Hepatocyte (in vitro differentiated cells): ENCODE data around the gene PTPRN2. TPM values are rescaled to one million over a fixed set of nuclear protein-coding genes. Genes with fewer than 3 reads are reported as not detected.

Experiments used
- DNase-seq: peaks from one replicate; pipeline ENCODE4 v3.0.0-alpha.2; 2016; ENCODE audit warnings: low spot score
- H2AFZ ChIP-seq: fragments of 200-600 bp; sonication (generic); 2 replicates; pipeline ENCODE4 v1.6.0; 2016; ENCODE audit warnings: antibody characterized with exemption, mild to moderate bottlenecking
- H3K27ac ChIP-seq: fragments of 200-600 bp; sonication (generic); 2 replicates; pipeline ENCODE4 v1.5.1; 2016; ENCODE audit warnings: mild to moderate bottlenecking
- H3K27me3 ChIP-seq: fragments of 200-600 bp; sonication (generic); 2 replicates; pipeline ENCODE4 v1.6.1; 2016
- H3K36me3 ChIP-seq: fragments of 200-600 bp; sonication (generic); replicated peaks from 2 replicates; pipeline ENCODE4 v1.5.1; 2016; ENCODE audit warnings: low read depth; ENCODE audit not compliant: insufficient read depth
- H3K4me1 ChIP-seq: fragments of 200-600 bp; sonication (generic); 2 replicates; pipeline ENCODE4 v1.5.1; 2016; ENCODE audit warnings: mild to moderate bottlenecking, moderate library complexity; ENCODE audit not compliant: insufficient read depth
- H3K4me2 ChIP-seq: fragments of 200-600 bp; sonication (generic); 2 replicates; pipeline ENCODE4 v1.6.0; 2016
- H3K4me3 ChIP-seq: fragments of 200-600 bp; sonication (generic); 2 replicates; pipeline ENCODE4 v1.5.1; 2016; ENCODE audit warnings: mild to moderate bottlenecking
- H3K79me2 ChIP-seq: fragments of 200-600 bp; sonication (generic); 2 replicates; pipeline ENCODE4 v1.6.0; 2017; ENCODE audit warnings: mild to moderate bottlenecking
- H3K9me2 ChIP-seq: fragments of 200-600 bp; sonication (generic); replicated peaks from 2 replicates; pipeline ENCODE4 v1.6.0; 2017; ENCODE audit warnings: mild to moderate bottlenecking; ENCODE audit not compliant: insufficient read depth
- H3K9me3 ChIP-seq: fragments of 200-600 bp; sonication (generic); 2 replicates; pipeline ENCODE4 v1.5.1; 2016; ENCODE audit warnings: low read depth, mild to moderate bottlenecking
- H4K20me1 ChIP-seq: fragments of 200-600 bp; sonication (generic); 2 replicates; pipeline ENCODE4 v1.6.0; 2016; ENCODE audit warnings: mild to moderate bottlenecking; ENCODE audit not compliant: insufficient read depth, poor library complexity, severe bottlenecking
- CTCF ChIP-seq: fragments of 200-600 bp; sonication (generic); IDR thresholded peaks from 2 replicates; pipeline ENCODE4 v1.5.1; 2016; ENCODE audit warnings: antibody characterized with exemption, mild to moderate bottlenecking; ENCODE audit not compliant: poor library complexity
- EZH2 ChIP-seq: fragments of 200-600 bp; sonication (generic); IDR thresholded peaks from 2 replicates; pipeline ENCODE4 v1.6.1; 2016; ENCODE audit warnings: antibody characterized with exemption, mild to moderate bottlenecking, borderline replicate concordance
- EZH2phosphoT487 ChIP-seq: fragments of 200-600 bp; sonication (generic); IDR thresholded peaks from one replicate; pipeline ENCODE4 v1.6.1; 2018; ENCODE audit warnings: antibody characterized with exemption, mild to moderate bottlenecking, low read depth, moderate library complexity; ENCODE audit not compliant: unreplicated experiment, severe bottlenecking
- WGBS: methylation state at CpG from one replicate; pipeline ENCODE4 v1.1.6; 2016; ENCODE audit warnings: low lambda C conversion rate; ENCODE audit errors: missing lambda C conversion rate; 5-methylcytosine and 5-hydroxymethylcytosine counted together
- polyA plus RNA-seq: library from polyadenylated mRNA; unstranded; fragments of >200 nt; fragmentation: Nextera tagmentation; extraction: Ambion mirVana; gene quantifications from 2 replicates; pipeline ENCODE4 v1.2.1, GENCODE V29; 2016
- total RNA-seq: library from RNA; depleted of rRNA; stranded (reverse); fragments of >200 nt; gene quantifications from 2 replicates; pipeline ENCODE4 v1.2.3, GENCODE V29; 2014

Gene PTPRN2
- total and polyA plus RNA-seq, 2 experiments from 2014 or later, result 2.1 to 3.3 TPM

DNA sequence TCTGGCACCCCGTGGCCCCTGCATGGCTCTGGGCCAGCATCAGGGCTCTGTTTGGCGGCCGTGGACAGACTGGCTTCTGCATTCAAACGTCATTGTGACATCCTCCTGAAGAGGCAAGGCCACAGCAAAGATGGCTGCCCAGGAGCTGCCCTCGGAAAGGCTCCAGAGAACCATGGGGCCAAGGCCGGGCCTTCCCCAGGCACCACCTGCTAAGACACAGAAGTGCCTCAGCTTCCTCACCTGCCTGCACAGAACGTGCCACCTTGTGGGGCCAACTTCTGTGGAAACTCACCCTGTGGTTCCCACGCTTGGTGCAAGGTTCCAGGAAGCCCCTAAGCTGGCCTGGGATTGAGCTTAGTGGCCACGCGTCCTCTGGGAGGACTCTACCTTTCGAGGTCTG, 396.9 kb downstream of the PTPRN2 start:
- WGBS, result 82% methylated on average over 11 of the region's 11 CpGs
- Histone ChIP-seq H3K9me2 (no peaks in the 10 kb centered on the region), H3K27me3 (no peaks in the 10 kb centered on the region), H2AFZ (no peak overlapping the region), H3K36me3 (no peaks in the 10 kb centered on the region), H3K4me3 (no peak overlapping the region), H4K20me1 (no peaks in the 10 kb centered on the region), H3K4me2 (no peak overlapping the region), H3K9me3 (no peaks in the 10 kb centered on the region), H3K27ac (no peak overlapping the region), H3K79me2 (no peaks in the 10 kb centered on the region), H3K4me1 (no peaks in the 10 kb centered on the region)
- no peak for DNase-seq
- TF ChIP-seq EZH2 (no peak), EZH2phosphoT487 (no peak), CTCF (no peak)

- H2AFZ ChIP-seq, result no peak overlapping the region
- H4K20me1 ChIP-seq, result no peaks in the 10 kb centered on the region
- TF ChIP-seq CTCF (no peak), EZH2phosphoT487 (no peak), EZH2 (no peak)
- no peak overlapping the region for H3K27ac ChIP-seq
- no peaks in the 10 kb centered on the region for H3K27me3 ChIP-seq
- H3K4me2 ChIP-seq, result no peak overlapping the region
- H3K79me2 ChIP-seq, result no peaks in the 10 kb centered on the region
- no peaks in the 10 kb centered on the region for H3K9me3 ChIP-seq
- H3K9me2 ChIP-seq, result no peaks in the 10 kb centered on the region
- no peaks in the 10 kb centered on the region for H3K4me1 ChIP-seq
- 98% methylated on average over 15 of the region's 15 CpGs for WGBS
- no peak overlapping the region for H3K4me3 ChIP-seq
- DNase-seq, result no peak
- H3K36me3 ChIP-seq, result no peaks in the 10 kb centered on the region
These were observed 398.9 kb downstream of the PTPRN2 start for GRCh38 chr7:158188676-158189075.

GRCh38 chr7:158187694-158187994, 400.0 kb downstream of the PTPRN2 start:
- Histone ChIP-seq H3K36me3 (no peaks in the 10 kb centered on the region), H4K20me1 (no peaks in the 10 kb centered on the region), H3K9me2 (no peaks in the 10 kb centered on the region), H3K9me3 (no peaks in the 10 kb centered on the region), H3K27me3 (no peaks in the 10 kb centered on the region), H3K4me2 (no peak overlapping the region), H2AFZ (no peak overlapping the region), H3K4me3 (no peak overlapping the region), H3K79me2 (no peaks in the 10 kb centered on the region), H3K4me1 (no peaks in the 10 kb centered on the region), H3K27ac (no peak overlapping the region)
- no peak for TF ChIP-seq EZH2phosphoT487
- no peak for TF ChIP-seq EZH2
- TF ChIP-seq CTCF, result no peak
- DNase-seq, result no peak
- 88% methylated on average over 6 of the region's 7 CpGs for WGBS
